Measurements from ENCODE around the gene MYO5B. TPM values are rescaled to one million over a fixed set of nuclear protein-coding genes. Genes with fewer than 3 reads are reported as not detected.

The MYO5B gene
- total RNA-seq, 4 donors from 2014 or later: 6.3 to 35.2 (median 10.2) TPM

DNA sequence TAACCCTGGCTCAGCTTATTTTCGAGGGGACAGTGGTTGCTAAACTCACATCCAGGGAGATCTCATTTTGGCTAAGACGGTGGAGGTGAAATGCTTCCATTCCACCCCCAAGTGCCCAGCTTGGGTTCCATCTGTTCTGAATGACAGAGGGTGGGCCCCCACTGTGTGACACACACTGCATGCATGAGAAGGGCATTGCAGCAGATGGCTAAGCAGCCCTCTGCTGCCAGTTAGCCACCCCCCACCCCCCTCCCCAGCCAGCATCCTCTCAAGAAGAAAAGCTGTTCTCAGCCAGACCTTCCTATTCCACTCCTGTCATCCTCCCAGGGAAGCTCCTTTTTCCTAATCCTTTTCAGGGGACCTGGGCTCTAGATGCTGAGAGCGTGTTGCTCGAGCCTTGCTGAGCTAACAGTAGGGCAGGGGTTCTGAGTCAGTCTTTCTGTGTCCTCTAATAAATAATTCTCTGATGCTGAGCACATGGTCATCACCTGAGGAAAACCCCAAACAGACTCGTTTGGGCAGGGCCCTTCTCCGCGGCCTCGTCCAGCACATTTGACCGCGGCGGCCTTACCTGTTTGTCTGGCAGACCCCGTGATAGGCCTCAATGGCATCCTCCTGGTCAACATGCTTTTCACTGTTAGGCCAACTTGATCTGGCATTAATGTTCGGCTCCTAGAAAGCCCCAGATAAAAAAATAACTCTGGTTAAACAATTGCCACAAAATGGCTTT is 332.1 kb downstream of the MYO5B start:
- Histone ChIP-seq H3K4me1 (peaks cover 0 to 6% (median 0%) of the 10 kb centered on the region in 4 donors), H3K27me3 (no peaks in the 10 kb centered on the region), H3K9me3 (no peaks in the 10 kb centered on the region), H3K4me3 (no peak overlapping the region), H3K27ac (no peak overlapping the region), H3K36me3 (no peaks in the 10 kb centered on the region)
- 88 to 91% methylated on average over 12 to 13 of the region's 13 CpGs for WGBS, 2 donors
- no peak for DNase-seq (ENCODE audit: low spot score in 2 of 2)
- TF ChIP-seq EP300 (IDR thresholded peaks at IDR 0.05) (no peak), POLR2A (IDR thresholded peaks at IDR 0.05) (no peak)
- TF ChIP-seq, protein P1, sequence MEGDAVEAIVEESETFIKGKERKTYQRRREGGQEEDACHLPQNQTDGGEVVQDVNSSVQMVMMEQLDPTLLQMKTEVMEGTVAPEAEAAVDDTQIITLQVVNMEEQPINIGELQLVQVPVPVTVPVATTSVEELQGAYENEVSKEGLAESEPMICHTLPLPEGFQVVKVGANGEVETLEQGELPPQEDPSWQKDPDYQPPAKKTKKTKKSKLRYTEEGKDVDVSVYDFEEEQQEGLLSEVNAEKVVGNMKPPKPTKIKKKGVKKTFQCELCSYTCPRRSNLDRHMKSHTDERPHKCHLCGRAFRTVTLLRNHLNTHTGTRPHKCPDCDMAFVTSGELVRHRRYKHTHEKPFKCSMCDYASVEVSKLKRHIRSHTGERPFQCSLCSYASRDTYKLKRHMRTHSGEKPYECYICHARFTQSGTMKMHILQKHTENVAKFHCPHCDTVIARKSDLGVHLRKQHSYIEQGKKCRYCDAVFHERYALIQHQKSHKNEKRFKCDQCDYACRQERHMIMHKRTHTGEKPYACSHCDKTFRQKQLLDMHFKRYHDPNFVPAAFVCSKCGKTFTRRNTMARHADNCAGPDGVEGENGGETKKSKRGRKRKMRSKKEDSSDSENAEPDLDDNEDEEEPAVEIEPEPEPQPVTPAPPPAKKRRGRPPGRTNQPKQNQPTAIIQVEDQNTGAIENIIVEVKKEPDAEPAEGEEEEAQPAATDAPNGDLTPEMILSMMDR (IDR thresholded peaks at IDR 0.05): no peak

DNA sequence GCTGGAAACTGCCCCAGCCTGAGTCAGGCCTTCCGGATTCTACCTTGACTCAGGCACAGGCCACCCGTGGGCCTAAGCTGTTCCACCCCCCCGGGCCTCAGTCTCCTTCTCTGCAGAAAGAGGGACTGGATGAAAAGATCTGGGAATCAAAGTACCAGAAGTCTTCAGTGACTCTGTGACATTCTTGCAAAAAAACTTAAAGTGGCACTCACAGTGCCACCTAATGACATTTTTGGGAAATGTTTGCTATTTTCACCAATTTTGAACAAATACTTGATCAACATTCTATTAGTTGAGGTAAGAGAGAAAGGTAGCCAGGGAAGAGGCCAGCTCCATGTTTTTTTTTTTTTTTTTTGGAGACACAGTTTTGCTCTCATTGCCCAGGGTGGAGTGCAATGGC is 333.3 kb downstream of the MYO5B start:
- DNase-seq (ENCODE audit: low spot score in 2 of 2): no peak
- WGBS, 2 donors: 52 to 53% methylated on average over 3 of the region's 3 CpGs
- H3K27ac ChIP-seq: no peak overlapping the region
- no peak overlapping the region for H3K4me3 ChIP-seq
- H3K36me3 ChIP-seq: no peaks in the 10 kb centered on the region
- TF ChIP-seq POLR2A (IDR thresholded peaks at IDR 0.05) (no peak), EP300 (IDR thresholded peaks at IDR 0.05) (no peak)
- TF ChIP-seq, protein P1 (IDR thresholded peaks at IDR 0.05): peak in 4 of 5 experiments; percentile 15 to 27 (median 21)
- no peaks in the 10 kb centered on the region for H3K9me3 ChIP-seq
- H3K27me3 ChIP-seq: no peaks in the 10 kb centered on the region
- H3K4me1 ChIP-seq: peaks cover 0 to 6% (median 0%) of the 10 kb centered on the region in 4 donors

DNA sequence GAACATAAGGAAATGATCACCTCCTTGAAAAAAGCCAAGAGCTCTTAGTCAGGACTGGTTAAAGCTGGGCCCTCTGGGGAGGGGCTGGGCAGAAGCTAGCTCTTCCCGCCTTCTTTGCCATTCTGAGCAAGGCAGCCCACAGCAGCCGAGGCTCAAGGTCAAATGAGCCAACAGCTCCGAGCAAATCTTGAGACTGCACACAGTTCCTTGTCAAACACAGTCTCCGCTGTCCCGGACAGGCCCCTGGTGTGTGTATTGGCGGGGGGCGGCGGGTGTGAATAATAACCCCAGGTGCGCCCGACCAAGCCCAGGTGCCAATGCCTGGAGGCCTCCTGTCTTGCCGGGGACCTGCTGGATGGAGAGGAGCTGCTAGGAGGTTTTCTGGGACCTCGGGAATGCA is 335.2 kb downstream of the MYO5B start:
- Histone ChIP-seq H3K27ac (peak overlapping the region in 1 of 4 donors; percentile 64), H3K9me3 (no peaks in the 10 kb centered on the region), H3K4me1 (peaks cover 0 to 6% (median 0%) of the 10 kb centered on the region in 4 donors), H3K4me3 (no peak overlapping the region), H3K36me3 (no peaks in the 10 kb centered on the region), H3K27me3 (no peaks in the 10 kb centered on the region)
- TF ChIP-seq, protein P1 (IDR thresholded peaks at IDR 0.05): no peak
- no peak for TF ChIP-seq POLR2A (IDR thresholded peaks at IDR 0.05)
- TF ChIP-seq EP300 (IDR thresholded peaks at IDR 0.05): no peak
- no peak for DNase-seq (ENCODE audit: low spot score in 2 of 2)
- 65 to 81% methylated on average over 4 to 10 of the region's 12 CpGs for WGBS, 2 donors

DNA sequence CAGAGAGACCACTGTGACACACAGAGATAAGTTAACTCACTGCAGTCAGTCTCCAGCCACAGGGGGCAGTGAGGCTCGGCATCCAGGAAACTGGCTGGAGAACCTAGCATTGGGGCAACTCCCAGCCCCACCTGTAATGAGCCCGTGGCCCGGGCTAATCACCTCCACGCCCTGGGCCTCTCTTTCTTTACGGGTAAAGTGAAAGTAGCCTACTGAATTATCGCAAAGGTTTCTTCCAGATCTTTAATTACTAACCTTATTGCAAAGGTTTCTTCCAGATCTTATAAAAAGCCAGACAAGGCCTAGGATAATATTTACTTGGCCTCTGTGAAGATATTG is 336.0 kb downstream of the MYO5B start:
- 53 to 67% methylated on average over 6 of the region's 6 CpGs for WGBS, 2 donors
- H3K27ac ChIP-seq: peak overlapping the region in 1 of 4 donors; percentile 64
- no peak overlapping the region for H3K4me3 ChIP-seq
- TF ChIP-seq POLR2A (IDR thresholded peaks at IDR 0.05) (no peak), EP300 (IDR thresholded peaks at IDR 0.05) (no peak)
- TF ChIP-seq, protein P1 (IDR thresholded peaks at IDR 0.05): no peak
- no peaks in the 10 kb centered on the region for H3K9me3 ChIP-seq
- peaks cover 0 to 6% (median 0%) of the 10 kb centered on the region in 4 donors for H3K4me1 ChIP-seq
- no peaks in the 10 kb centered on the region for H3K27me3 ChIP-seq
- H3K36me3 ChIP-seq: no peaks in the 10 kb centered on the region
- no peak for DNase-seq (ENCODE audit: low spot score in 2 of 2)

DNA sequence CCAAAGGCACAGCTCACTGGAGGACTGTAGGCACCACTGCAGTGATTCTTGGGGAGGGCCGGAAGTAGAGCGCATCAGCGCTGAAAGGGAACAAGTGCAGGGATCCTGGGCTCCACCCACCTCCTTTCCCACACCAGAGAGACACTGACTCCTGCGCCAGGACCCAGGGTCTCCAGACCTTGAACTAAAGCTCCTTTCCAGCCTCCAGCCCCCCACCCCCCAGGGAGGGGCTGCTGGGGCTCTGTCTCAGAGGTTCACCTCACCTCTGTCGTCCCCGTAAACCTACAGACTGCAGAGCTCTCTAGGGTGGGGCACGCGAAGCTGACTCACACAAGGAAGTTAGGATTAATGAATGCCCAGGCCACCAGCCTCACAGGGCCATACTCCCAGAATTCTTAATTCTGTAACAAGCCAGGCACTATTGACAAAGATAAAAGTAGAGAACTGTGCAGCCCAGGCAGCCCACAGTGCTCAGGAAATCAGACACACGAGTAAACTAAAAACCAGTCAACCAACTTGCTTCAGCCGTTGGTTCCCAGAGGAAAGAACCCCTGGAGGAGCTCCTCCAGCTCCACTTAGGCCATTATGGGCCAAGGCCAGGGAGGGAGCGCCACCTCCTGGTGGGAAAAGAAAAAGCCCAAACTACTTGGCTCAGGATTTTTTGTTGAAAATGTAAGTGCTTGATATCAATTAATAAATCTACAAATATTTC is 336.5 kb downstream of the MYO5B start:
- no peaks in the 10 kb centered on the region for H3K9me3 ChIP-seq
- no peak overlapping the region for H3K4me3 ChIP-seq
- H3K36me3 ChIP-seq: no peaks in the 10 kb centered on the region
- no peak for TF ChIP-seq EP300 (IDR thresholded peaks at IDR 0.05)
- TF ChIP-seq, protein P1 (IDR thresholded peaks at IDR 0.05): peak; percentile 81 to 87 (median 82)
- no peaks in the 10 kb centered on the region for H3K27me3 ChIP-seq
- H3K27ac ChIP-seq: peak overlapping the region in 1 of 4 donors; percentile 64
- 50 to 54% methylated on average over 9 to 11 of the region's 11 CpGs for WGBS, 2 donors
- DNase-seq (ENCODE audit: low spot score in 2 of 2): peak in 1 of 2 donors; percentile 44
- H3K4me1 ChIP-seq: peaks cover 0 to 6% (median 0%) of the 10 kb centered on the region in 4 donors
